EL (cell line): ENCODE results near the gene SPAG6.

Source experiments
- DNase-seq: peaks from one replicate; pipeline ENCODE4 v3.0.0-alpha.2; 2016

The SPAG6 gene

GRCh38 chr10:22322641-22323160 lies 22.6 kb upstream of the SPAG6 start:
- no peak for DNase-seq

- no peak for DNase-seq
Measured at GRCh38 chr10:22323538-22324305, 21.6 kb upstream of the SPAG6 start.

GRCh38 chr10:22324413-22324812 lies 20.9 kb upstream of the SPAG6 start:
- no peak for DNase-seq

GRCh38 chr10:22324893-22325271 lies 20.4 kb upstream of the SPAG6 start:
- DNase-seq = no peak

DNA sequence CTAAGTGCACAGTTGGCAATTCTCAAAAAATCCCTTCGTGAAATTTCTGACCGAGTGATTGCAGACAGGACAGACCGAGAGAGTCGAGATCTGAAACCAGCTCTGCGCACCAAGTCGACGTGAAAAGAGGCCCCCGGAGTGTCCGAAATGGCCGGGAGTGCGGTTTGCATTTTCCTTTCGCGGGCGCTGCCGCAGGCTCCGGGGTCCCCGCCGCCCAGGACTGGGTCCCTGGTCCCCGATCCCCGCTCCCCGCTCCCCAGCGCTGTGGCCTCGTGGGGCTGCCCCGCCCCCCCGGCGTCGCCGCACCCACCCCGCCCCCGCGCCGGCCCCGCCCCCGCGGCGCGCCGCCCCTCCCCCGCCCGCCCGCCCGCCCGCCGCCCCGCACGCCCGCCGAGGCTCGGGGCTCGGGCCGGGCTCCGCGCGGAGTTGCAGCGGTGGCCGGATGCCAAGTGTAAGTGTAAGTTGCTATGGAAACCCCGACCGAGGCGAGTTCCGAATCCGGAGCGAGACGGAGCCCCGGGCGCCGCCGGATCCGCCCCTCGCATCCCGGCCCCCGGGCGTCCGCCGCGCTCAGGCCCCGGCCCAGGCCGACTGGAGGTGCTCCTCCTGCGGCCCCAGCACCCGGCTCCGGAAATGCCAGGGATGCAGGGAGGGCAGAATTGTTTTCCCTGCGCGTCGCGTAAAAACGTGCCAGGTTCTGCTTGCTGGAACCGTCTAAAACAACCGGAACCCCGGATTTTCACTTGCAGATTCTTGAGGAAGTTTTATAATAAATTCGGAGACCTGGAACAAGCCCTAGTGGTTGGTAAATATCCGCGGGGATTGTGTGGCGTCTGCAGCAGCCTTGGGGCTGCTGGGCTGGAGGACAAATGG lies 19.8 kb upstream of the SPAG6 start:
- peak; percentile 79 for DNase-seq

- no peak for DNase-seq
Measured at GRCh38 chr10:22326145-22326702, 19.1 kb upstream of the SPAG6 start.

- DNase-seq = no peak
Measured at GRCh38 chr10:22329150-22329549, 16.1 kb upstream of the SPAG6 start.

- no peak for DNase-seq
Measured at GRCh38 chr10:22332116-22332692, 13.1 kb upstream of the SPAG6 start.

GRCh38 chr10:22333167-22333974 lies 11.9 kb upstream of the SPAG6 start:
- DNase-seq = no peak

DNA sequence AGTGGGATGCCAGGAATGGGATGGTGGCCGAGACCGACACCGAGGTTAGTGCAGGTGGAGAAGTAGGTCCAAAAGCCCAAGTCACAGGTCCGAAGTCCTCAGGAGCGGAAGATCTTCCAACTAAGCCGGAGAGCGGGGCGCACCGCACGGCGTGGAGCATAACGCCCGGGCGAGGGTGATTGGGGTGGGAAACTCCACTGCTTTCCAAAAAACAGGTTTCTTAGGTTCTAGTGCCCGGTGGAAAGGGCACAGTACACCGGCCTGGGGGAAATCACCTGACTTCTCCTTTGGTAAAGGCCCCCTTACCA lies 11.4 kb upstream of the SPAG6 start:
- DNase-seq = no peak

DNA sequence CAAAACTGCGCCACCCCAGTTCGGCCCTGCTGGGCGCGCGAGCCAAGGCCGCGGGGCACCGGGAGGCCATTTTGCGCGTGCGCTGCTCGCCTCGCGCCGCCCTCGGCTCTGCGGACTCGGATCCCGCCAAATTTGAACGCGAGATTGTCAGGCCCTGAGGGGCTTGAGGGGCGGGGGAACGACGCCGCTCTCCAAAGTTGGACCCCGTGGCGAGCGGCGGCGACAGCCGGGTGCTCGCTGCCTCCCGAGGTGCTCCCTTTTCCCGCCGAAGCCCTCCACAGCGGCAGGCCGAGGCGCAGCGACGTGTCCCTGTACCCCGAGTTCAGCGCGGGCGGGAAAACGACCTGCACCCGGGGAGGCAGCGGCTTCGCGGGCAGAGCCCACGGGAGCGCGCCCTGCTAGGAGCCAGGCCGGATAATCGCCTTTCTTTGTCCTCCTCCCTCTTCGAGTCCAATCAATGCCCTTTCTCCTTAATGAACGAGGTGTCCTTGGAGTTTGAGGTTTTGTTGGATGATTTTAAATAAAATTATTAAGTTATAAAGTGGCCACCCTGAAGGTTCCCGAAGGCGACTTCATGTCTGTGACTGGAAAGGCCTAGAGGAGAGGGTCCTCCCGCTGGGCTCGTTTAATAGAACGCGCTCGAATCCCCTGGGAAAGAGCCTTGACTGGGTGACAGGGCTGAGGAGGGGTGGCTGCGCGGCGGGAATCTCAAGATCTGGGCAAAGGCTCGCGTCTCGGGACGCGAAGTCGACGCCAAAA lies 10.7 kb upstream of the SPAG6 start:
- no peak for DNase-seq

GRCh38 chr10:22335173-22335933 lies 9.9 kb upstream of the SPAG6 start:
- DNase-seq = peak; percentile 50

- no peak for DNase-seq
Measured at GRCh38 chr10:22338185-22338900, 7.0 kb upstream of the SPAG6 start.

GRCh38 chr10:22338931-22339330 lies 6.4 kb upstream of the SPAG6 start:
- DNase-seq = no peak

- DNase-seq = no peak
Measured at GRCh38 chr10:22339761-22340328, 5.5 kb upstream of the SPAG6 start.

DNA sequence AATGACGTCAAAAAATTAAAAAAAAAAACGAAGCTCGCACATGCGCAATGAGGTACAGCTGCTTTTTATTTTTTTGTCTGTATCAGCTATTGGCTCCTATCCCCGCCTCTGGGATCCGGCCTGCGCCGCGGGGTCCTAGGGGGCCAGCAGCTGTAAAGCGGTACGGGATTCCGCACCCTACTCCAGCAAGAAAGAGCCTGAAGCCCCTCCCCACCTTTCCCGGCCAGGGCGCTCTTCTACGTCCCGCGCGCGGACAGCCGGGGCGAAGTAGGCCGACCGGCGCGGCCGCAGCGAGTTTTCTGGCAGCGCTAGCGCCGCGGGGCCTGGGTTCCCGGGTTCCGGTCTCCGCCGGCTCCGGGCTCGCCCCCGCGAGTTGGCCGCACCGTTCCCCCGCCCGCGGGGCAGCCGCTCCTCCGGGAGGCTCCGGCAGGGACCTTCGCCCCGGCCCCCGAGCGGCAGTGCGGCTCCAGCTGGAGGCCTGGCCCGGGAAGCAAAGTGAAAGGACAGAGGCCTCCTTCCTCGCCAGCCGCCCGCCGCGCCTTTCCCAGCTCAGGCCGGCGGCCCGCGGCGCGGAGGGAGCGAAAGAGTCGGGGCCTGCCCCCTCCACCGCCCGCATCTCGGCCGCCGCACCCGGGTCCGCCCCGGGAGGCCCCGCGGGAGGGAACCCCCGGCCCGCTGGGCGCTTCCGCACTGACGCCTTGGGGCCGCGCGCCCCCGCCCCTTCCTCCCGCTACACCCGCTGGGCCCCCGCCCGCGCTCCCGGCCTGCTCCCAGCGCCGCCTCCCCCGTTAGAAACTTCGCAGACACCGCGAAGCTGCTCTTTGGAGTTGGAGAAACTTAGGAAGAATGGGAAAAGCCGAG lies 4.7 kb upstream of the SPAG6 start:
- DNase-seq = peak; percentile 79

DNA sequence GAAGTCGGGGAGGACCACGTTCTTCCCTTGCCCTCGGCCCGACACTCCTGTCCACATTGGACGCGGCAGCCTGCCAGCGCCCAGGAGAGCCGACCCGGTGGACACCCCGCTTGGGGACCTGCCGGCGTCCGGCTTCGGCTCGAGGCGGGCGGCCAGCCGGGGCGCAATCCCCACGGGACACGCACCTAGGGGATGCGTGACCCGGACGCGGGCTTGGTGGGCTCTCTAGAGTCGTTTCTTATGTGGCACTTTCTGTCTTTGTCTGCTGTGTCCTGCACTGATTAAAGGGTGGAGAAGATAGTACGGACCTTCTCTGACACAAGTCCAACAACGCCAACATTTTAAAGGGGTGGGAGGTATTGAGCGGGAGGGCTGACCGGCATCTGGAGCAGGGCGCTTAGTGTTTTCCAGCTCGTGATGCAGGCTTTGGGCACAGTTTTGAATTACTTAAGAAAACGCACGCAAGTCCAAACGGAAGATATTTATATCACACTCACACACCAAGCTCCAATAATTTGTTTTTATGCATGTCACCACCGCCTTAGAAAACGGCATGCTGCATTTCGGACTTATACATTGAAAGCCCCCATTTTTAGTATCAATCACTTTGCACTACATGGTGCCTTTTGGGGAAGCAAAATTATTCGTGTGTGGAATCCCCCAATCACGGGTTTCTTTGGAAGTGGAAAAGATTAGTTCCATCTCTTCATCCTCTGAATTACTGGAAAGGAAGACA lies 3.9 kb upstream of the SPAG6 start:
- DNase-seq = peak; percentile 21

DNA sequence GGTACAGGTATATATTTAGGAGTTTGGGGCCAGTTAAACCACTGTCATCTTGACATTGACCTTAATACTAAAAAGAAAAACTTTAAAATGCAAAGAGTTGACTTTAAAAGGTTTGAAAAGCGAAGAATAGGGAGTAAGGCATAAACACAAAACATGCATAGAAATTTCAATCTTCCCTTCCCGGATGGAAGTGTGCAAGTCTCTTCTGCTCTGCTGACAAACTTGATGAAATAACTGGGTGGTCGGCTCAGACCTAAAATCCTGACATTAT lies 3.4 kb upstream of the SPAG6 start:
- DNase-seq = no peak

GRCh38 chr10:22342421-22342820 lies 2.9 kb upstream of the SPAG6 start:
- no peak for DNase-seq
